Measurements from ENCODE around the gene RPGRIP1L.

- TF ChIP-seq, protein P1, sequence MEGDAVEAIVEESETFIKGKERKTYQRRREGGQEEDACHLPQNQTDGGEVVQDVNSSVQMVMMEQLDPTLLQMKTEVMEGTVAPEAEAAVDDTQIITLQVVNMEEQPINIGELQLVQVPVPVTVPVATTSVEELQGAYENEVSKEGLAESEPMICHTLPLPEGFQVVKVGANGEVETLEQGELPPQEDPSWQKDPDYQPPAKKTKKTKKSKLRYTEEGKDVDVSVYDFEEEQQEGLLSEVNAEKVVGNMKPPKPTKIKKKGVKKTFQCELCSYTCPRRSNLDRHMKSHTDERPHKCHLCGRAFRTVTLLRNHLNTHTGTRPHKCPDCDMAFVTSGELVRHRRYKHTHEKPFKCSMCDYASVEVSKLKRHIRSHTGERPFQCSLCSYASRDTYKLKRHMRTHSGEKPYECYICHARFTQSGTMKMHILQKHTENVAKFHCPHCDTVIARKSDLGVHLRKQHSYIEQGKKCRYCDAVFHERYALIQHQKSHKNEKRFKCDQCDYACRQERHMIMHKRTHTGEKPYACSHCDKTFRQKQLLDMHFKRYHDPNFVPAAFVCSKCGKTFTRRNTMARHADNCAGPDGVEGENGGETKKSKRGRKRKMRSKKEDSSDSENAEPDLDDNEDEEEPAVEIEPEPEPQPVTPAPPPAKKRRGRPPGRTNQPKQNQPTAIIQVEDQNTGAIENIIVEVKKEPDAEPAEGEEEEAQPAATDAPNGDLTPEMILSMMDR (IDR thresholded peaks at IDR 0.05) = no peak
- no peak for TF ChIP-seq E2F4 (CRISPR knock-in tag; IDR thresholded peaks at IDR 0.05; ENCODE audit: borderline replicate concordance, low read depth)
- no peak for TF ChIP-seq CBFB (CRISPR knock-in tag; IDR thresholded peaks at IDR 0.05; ENCODE audit: low read depth)
- TF ChIP-seq ATF2 (CRISPR knock-in tag; IDR thresholded peaks at IDR 0.05; ENCODE audit: borderline replicate concordance, low read depth) = no peak
- TF ChIP-seq NR1H2 (CRISPR knock-in tag; IDR thresholded peaks at IDR 0.05) = no peak
- no peak for TF ChIP-seq JUN (CRISPR knock-in tag; IDR thresholded peaks at IDR 0.05)
- TF ChIP-seq, protein P2, sequence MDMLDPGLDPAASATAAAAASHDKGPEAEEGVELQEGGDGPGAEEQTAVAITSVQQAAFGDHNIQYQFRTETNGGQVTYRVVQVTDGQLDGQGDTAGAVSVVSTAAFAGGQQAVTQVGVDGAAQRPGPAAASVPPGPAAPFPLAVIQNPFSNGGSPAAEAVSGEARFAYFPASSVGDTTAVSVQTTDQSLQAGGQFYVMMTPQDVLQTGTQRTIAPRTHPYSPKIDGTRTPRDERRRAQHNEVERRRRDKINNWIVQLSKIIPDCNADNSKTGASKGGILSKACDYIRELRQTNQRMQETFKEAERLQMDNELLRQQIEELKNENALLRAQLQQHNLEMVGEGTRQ (CRISPR knock-in tag; IDR thresholded peaks at IDR 0.05) = no peak
These were observed 32.6 kb upstream of the RPGRIP1L start for GRCh38 chr16:53736297-53736696.

All from WTC11 (cell line).